NCI-H524 treated with DMSO at 0.1 percent for 48 hours (cell line): Measurements from ENCODE around the gene CABLES2.

Experiments used
- DNase-seq: peaks from one replicate; lab custom pipeline; 2025; lab: John Stamatoyannopoulos, UW

CABLES2 gene

GRCh38 chr20:62407221-62407992 is at the start of gene CABLES2:
TSS of gene CABLES2 (minus strand) at chr20:62407285. CDS start at chr20:62407276, 9 bp downstream.
- DNase-seq = peak; percentile 55

GRCh38 chr20:62455929-62456328 is 48.8 kb upstream of the CABLES2 start:
- DNase-seq = no peak

DNA sequence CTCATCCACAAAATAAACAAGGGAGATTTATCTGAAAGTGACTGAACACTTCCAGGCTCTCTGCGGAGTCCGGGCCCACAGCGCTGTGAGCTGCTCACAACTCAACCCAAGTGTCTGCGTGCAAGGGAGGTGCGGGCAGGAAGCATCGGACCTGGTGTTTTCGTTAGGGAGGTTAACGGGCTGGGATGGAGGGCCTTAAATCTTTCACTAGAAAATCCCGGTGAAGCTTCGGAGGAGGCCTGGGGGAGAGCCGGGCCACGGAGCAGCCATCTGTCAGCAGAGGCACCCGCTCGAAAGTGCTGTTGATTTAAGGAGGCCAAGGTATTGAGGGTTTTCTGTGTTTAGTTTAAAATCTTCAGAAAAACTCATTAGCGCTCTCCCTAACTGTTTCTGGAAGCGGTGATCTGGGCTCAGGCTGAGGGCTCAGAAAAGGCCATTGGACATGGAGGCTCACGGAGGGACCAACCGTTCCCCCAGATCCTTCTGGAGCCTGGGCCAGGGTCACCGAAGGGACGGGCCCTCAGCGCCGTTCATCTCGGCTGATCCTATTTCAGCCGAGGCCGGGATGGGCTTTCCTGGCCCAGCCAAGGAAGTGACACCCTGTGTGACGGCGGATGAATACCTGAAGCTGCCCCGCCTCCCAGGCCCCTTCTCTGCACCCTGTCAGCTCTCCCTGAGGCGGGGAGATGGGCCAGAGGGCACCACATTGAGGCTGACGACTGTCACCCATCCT is 48.0 kb upstream of the CABLES2 start:
- no peak for DNase-seq

DNA sequence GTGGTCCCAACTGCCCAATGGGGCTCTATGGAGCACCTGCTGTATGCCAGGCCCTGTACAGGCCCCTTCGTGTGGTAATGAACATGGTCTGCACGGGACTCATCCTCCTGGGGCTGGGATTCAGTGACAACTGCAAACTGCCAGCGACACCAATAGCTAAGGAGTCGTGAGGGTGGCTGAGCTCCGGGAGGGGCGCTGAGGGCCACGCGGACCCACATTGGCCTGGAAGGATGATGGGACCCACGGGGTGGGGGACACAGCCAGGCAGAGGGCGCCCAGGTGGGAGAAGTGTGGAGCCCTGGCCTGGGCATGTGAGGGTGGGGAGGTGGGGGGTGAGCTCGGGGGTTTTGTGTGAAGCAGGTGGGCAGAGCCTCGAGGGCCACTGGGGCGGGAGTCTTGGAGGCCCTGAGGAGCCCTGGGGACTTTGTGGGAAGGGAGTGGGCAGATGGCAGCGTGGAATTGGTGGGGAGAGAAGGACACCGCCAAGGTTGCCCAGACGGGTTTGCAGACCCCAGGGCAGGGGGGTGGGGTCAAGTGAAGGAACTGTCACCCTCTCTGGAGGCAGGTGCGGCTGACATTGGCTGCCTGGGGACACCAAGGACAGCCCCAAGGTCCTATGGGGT is 46.2 kb upstream of the CABLES2 start:
- no peak for DNase-seq

GRCh38 chr20:62452475-62453095 is 45.5 kb upstream of the CABLES2 start:
- DNase-seq = no peak

- no peak for DNase-seq
Measured at GRCh38 chr20:62451970-62452369, 44.9 kb upstream of the CABLES2 start.

- DNase-seq = no peak
Measured at GRCh38 chr20:62451156-62451767, 44.2 kb upstream of the CABLES2 start.

GRCh38 chr20:62449951-62450691 is 43.0 kb upstream of the CABLES2 start:
- DNase-seq = no peak

GRCh38 chr20:62448788-62449187 is 41.7 kb upstream of the CABLES2 start:
- DNase-seq = no peak

GRCh38 chr20:62448038-62448437 is 41.0 kb upstream of the CABLES2 start:
- no peak for DNase-seq

DNA sequence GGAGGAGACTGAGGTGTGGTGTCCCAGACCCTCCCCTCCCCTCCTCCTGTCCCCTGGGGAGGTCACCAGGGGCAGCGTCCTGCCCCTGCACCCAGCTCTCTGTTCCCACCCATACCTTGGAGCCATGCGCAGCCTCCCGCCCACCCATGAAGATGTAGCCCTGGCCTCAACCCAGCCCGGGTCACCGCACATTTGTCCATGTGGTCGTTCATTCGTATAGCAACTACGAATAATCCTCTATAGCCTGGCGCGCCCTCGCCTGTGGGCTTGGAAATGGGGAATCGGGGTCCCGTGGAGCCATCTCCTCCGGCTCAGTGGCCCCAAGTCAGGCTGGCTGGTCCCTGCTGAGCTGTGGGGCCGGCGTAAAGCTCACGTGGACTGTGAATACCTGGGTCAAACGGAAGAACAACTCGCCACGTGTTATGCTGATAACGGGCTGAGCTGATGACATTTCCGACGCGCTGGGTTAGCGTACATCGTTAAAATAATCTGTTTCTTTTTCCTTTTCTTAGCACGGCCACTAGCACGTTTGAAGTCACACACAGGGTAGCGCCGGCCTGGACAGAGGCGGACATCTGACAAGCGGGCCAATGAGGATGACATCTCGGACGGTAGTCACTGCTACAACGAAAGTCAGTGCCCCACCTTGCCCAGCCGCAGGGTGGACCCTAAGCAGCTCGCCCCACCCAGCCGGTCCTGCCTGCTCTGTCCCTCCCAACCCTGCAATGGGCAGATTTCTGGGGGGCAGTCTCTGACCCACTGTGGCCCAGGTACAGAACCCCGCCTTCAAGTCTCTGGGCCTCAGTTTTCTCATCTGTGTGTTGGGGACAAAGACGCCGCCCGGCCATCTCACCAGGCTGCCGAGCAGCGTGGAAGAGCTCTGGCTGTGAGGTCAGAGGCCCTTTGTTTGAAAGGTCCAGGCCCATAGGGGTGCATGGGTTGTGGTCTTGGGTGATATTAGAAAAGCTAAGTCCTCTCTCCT is 40.1 kb upstream of the CABLES2 start:
- DNase-seq = no peak

- no peak for DNase-seq
Measured at GRCh38 chr20:62446481-62446880, 39.4 kb upstream of the CABLES2 start.

GRCh38 chr20:62445553-62446340 is 38.7 kb upstream of the CABLES2 start:
- no peak for DNase-seq

- DNase-seq = no peak
Measured at GRCh38 chr20:62444286-62444685, 37.2 kb upstream of the CABLES2 start.

GRCh38 chr20:62441987-62442539 is 35.0 kb upstream of the CABLES2 start:
- DNase-seq = no peak

DNA sequence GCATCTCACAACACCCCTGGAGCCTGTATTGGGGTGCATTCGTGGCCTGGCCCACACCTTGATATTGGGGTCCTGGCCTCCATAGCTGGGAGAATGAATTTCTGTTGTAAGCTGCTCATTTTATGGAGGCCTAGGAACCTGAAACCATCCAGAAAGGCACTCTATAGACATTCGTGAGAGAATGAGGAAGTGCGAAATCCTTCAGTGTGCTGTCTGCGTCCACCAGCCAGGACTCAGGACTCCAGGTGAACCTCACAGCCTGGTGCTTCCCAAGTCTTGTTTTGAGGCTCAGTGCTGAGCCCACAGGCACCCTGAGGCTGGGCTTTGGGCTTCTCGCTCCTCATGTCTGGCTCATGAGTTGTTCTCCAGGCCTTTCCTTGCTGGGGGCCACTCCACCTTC is 32.1 kb upstream of the CABLES2 start:
- no peak for DNase-seq

- peak; percentile 54 for DNase-seq
Measured at GRCh38 chr20:62437927-62438326, 30.8 kb upstream of the CABLES2 start.

DNA sequence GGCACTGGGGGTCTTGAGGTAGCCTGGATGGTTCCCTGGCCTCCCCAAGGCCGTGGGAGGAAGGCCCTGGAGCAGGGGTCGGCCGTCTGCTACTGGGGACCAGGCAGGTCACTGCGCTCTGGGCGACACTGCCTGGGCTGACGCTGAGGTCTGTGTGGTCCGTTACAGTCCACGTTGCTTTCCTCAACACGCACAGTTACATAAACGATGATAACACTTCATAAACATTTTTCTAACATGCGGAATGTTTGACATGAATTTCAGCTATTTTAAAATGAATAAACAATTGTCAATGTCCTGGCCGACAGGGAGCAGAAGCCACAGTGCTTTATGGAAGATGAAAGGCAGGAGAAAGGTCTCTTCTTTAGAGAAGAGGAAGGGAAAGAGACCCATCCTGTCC is 30.4 kb upstream of the CABLES2 start:
- no peak for DNase-seq

- no peak for DNase-seq
Measured at GRCh38 chr20:62436692-62437091, 29.6 kb upstream of the CABLES2 start.
